MM.1S (cell line): ENCODE results near the gene APOE.
"Not testable (repeated sequence)": the region's sequence is repeated elsewhere in the genome, so short reads cannot be mapped to it uniquely, and the experiment has no call there.

Source experiments
- DNase-seq: peaks from one replicate; pipeline ENCODE4 v3.0.0-alpha.2; 2015
- H2AFZ ChIP-seq: fragments of 300-600 bp; sonication (generic); 2 replicates; pipeline ENCODE4 v1.6.0; 2016; ENCODE audit warnings: antibody characterized with exemption, low read length
- H3F3A ChIP-seq: fragments of 300-600 bp; sonication (generic); 2 replicates; pipeline ENCODE4 v1.6.1; 2016; ENCODE audit warnings: mild to moderate bottlenecking, antibody characterized with exemption, low read length, moderate library complexity, mixed read lengths; ENCODE audit not compliant: insufficient read depth
- H3K27ac ChIP-seq: fragments of 300-600 bp; sonication (generic); 2 replicates; pipeline ENCODE4 v1.5.1; 2016; ENCODE audit warnings: mild to moderate bottlenecking, low read length
- H3K27me3 ChIP-seq: fragments of 300-600 bp; sonication (generic); replicated peaks from 2 replicates; pipeline ENCODE4 v1.6.0; 2016; ENCODE audit warnings: low read length; ENCODE audit not compliant: insufficient read depth
- H3K36me3 ChIP-seq: fragments of 300-600 bp; sonication (generic); replicated peaks from 2 replicates; pipeline ENCODE4 v1.6.1; 2016; ENCODE audit warnings: mild to moderate bottlenecking, low read length, mixed read lengths; ENCODE audit not compliant: insufficient read depth
- H3K4me1 ChIP-seq: fragments of 300-600 bp; sonication (generic); 2 replicates; pipeline ENCODE4 v1.6.1; 2016; ENCODE audit warnings: low read length, mixed read lengths
- H3K4me2 ChIP-seq: fragments of 300-600 bp; sonication (generic); 2 replicates; pipeline ENCODE4 v1.6.0; 2016; ENCODE audit warnings: low read depth, low read length
- H3K4me3 ChIP-seq: fragments of 300-600 bp; sonication (generic); 2 replicates; pipeline ENCODE4 v1.5.1; 2016; ENCODE audit warnings: low read length, mixed read lengths
- H3K79me2 ChIP-seq: fragments of 300-600 bp; sonication (generic); 2 replicates; pipeline ENCODE4 v1.6.1; 2016; ENCODE audit warnings: mixed run types, low read length, mixed read lengths
- H3K9ac ChIP-seq: fragments of 300-600 bp; sonication (generic); 2 replicates; pipeline ENCODE4 v1.6.1; 2016; ENCODE audit warnings: low read length, mixed read lengths
- H3K9me2 ChIP-seq: fragments of 300-600 bp; sonication (generic); replicated peaks from 2 replicates; pipeline ENCODE4 v1.6.1; 2016; ENCODE audit warnings: mild to moderate bottlenecking, low read length, mixed read lengths; ENCODE audit not compliant: insufficient read depth
- H3K9me3 ChIP-seq: fragments of 300-600 bp; sonication (generic); replicated peaks from 2 replicates; pipeline ENCODE4 v1.6.1; 2016; ENCODE audit warnings: mild to moderate bottlenecking, low read length, mixed read lengths; ENCODE audit not compliant: insufficient read depth
- H4K20me1 ChIP-seq: fragments of 300-600 bp; sonication (generic); 2 replicates; pipeline ENCODE4 v1.6.1; 2016; ENCODE audit warnings: mild to moderate bottlenecking, low read length, moderate library complexity, mixed read lengths; ENCODE audit not compliant: insufficient read depth
- CTCF ChIP-seq: fragments of 300-600 bp; sonication (generic); IDR thresholded peaks from 2 replicates; pipeline ENCODE4 v1.5.1; 2016; ENCODE audit warnings: antibody characterized with exemption, low read length, mixed read lengths
- EZH2 ChIP-seq: fragments of 300-600 bp; sonication (generic); optimal IDR thresholded peaks from 2 replicates; pipeline ENCODE3; 2017; ENCODE audit warnings: low read depth, mild to moderate bottlenecking, antibody characterized with exemption, low read length, mixed read lengths
- EZH2phosphoT487 ChIP-seq: fragments of 300-600 bp; sonication (generic); IDR thresholded peaks from 2 replicates; pipeline ENCODE4 v1.6.1; 2018; ENCODE audit warnings: antibody characterized with exemption, low read length

The APOE gene

DNA sequence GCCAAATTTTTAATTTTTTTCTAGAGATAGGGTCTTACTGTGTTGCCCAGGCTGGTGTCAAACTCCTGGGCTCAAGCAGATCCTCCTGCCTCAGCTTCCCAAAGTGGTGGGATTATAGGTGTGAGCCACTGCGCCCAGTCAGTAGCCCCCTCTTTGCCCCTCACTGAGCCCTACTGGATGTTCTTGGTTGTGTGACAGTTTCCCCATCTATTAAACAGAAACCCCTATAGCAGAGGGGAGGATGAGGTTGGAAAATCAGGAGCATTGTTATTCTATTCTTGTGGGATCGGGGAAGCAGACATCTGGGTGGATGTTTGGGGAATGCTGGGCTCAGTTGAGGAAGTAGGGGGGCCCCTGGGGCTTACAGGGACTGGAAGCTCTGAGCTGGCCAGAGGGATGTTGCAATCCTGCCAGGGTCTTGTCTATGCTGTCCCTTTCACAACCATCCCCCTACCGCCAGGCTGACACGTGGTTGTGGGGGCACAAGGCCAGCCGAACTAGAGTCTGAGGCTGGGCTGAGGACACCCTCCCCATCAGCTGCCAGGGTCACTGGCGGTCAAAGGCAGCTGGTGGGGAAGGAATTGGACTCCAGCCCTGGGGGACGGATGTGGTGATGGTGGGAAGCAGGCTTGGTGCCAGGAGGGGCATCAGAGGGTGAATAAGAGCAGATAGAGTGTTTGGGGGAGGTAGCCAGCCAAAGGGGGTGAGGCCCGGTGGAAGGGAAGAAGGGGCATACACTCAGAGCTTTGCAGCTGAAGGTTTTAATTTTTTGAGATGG is 19.7 kb downstream of the APOE start:
- no peak for DNase-seq
- Histone ChIP-seq H3K4me1 (no peaks in the 10 kb centered on the region), H3K9ac (no peak overlapping the region), H3K36me3 (no peaks in the 10 kb centered on the region), H3F3A (no peaks in the 10 kb centered on the region), H3K27ac (no peak overlapping the region), H3K4me3 (no peak overlapping the region), H3K9me3 (no peaks in the 10 kb centered on the region), H3K9me2 (no peaks in the 10 kb centered on the region), H4K20me1 (no peaks in the 10 kb centered on the region), H3K27me3 (peaks cover 33% of the 10 kb centered on the region), H3K4me2 (no peak overlapping the region), H2AFZ (no peak overlapping the region), H3K79me2 (no peaks in the 10 kb centered on the region)
- TF ChIP-seq CTCF (no peak), EZH2 (no peak), EZH2phosphoT487 (no peak)

GRCh38 chr19:44926245-44927077 is 20.9 kb downstream of the APOE start:
- H3K27ac ChIP-seq, H2AFZ ChIP-seq, DNase-seq, H3K9me3 ChIP-seq, H3K79me2 ChIP-seq, H3K9me2 ChIP-seq, H3K9ac ChIP-seq, H3F3A ChIP-seq, H3K4me1 ChIP-seq, H3K4me2 ChIP-seq, H3K4me3 ChIP-seq, H3K36me3 ChIP-seq, H4K20me1 ChIP-seq: not testable (repeated sequence)
- H3K27me3 ChIP-seq, result peaks cover 33% of the 10 kb centered on the region

DNA sequence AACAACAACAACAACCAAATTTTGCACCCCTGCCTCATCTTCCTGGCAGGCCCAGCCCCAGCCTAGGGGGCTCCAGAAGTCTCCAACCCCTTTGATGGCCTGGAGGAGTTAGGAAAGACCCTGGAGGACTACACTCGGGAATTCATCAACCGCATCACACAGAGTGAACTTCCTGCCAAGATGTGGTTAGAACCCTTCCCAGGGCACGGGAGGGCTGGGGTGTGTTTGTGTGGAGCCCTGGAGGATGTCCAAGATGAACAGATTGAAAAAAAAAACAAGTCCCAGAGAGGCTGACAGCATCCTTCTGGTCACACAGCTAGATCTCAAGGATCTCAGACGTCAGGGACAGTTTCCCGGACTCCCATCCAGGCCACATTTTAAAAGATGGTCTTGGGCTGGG is 22.1 kb downstream of the APOE start:
- Histone ChIP-seq H3K79me2 (no peaks in the 10 kb centered on the region), H3K4me2 (no peak overlapping the region), H3K4me1 (no peaks in the 10 kb centered on the region)

More for the DNA sequence above, 22.1 kb downstream of the APOE start:
- Histone ChIP-seq H3K4me3 (no peak overlapping the region), H3K9me3 (no peaks in the 10 kb centered on the region), H3K36me3 (no peaks in the 10 kb centered on the region), H4K20me1 (no peaks in the 10 kb centered on the region), H3K27ac (no peak overlapping the region), H3K9ac (no peak overlapping the region), H2AFZ (no peak overlapping the region), H3K9me2 (no peaks in the 10 kb centered on the region), H3F3A (no peaks in the 10 kb centered on the region), H3K27me3 (peaks cover 25% of the 10 kb centered on the region)
- TF ChIP-seq EZH2, result no peak
- no peak for TF ChIP-seq EZH2phosphoT487
- no peak for TF ChIP-seq CTCF
- DNase-seq, result no peak
